ENCODE data around the gene OLFM2.

Gene OLFM2

DNA sequence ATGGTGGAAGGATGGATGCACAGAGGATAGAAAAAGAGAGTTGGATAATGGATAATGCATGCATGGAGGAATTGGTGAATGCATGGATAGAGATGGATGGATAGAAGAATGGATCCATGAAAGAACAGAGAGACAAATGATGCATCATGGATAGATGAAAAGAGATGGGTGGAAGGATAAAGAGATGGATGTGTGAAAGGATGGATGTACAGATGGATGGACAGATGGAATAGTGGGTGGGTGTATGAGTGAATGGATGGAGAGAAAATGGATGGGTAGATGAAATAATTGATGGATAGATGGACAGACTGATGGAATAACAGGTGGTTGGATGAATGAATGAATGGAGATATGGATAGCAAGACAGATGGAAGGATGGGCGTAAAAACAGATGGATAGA, 25.7 kb downstream of the OLFM2 start:
- DNase-seq (ENCODE audit: low read depth in 1 of 2, low spot score in 1 of 2), result no peak

DNA sequence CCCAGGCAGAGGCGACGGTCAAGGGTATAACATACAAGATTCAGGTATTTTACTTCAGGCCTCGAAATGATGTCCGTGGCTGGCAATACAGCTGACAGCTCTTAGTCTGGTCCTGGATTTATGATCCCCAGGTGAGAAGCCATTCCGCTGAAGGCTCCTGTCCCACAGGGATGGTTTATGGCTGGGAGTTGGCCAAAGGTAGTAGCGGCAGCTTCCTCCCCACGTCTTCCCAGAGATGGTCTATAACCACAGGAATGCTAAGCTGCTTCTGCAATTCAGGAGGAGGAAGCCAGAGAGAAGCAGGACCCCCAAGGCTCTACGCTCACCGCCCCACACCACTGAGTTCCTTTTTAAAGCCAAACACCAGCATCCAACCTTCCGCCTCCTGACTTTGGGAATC, 27.1 kb downstream of the OLFM2 start:
- DNase-seq (ENCODE audit: low read depth in 1 of 2, low spot score in 1 of 2), result no peak

DNA sequence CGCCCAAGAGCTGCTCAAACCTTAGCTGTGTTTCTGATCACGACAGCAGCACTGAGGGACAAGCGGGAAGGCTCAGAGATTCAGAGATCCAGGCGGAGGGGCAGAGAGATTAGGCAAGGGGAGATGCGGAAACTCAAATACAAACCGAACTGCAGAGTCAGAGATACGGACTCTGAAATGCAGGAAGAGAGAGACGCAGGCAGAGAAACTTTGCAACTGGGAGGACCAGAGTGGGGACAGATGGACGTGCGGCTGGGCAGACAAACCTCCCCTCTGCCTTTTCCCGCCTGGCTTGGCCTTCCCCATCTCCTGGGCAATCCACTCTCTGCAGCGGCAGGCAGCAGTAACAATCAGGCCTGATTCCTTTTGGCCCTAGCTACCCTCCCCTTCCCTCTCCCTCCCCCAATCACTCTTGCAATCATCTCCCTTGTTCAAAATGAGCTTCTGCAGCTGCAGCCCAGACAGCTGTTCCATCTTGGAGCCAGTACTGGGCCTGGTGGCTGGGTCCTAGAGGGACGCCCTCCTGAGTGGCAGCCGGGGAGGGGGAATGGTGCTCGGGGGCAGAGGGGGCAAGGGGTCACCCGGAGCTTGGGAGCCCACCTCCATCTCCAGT, 29.7 kb downstream of the OLFM2 start:
- DNase-seq (ENCODE audit: low read depth in 1 of 2, low spot score in 1 of 2), result no peak

DNA sequence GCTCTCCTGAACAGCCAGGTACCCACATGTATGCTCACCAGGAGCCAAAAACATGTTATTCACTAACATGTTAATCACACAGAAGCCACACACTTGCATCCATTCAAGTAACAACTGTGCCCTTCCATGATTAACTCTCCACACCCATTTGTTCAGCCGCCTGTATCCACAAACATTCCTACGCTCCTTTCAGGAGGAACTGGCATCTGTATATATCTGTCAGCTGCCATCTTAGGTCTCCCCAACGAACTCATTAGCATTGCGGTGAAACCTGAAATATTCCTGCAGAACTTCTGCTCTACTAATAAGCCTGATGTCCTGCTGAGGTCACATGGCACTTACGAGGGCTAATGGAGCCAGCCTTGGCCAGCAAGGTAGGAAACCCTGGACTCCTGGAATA, 33.0 kb downstream of the OLFM2 start:
- no peak for DNase-seq (ENCODE audit: low read depth in 1 of 2, low spot score in 1 of 2)

DNA sequence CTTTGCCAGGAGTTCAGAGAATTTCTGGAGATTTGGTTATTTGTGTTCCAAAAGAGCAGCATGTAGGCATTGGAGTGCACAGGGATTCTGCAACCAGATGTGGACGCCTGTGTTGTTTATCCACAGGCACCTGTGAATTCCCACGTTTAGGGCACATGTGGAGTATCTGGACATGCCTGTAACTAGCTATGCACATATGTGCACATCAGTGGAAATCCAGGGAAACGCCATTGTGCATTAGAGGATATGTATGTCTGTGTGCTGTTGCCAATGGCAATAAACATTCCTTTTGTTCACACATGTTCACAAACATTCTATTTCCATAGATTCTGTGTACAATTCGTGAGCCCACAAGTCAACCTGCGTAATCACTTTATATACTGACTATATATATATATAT, 34.7 kb downstream of the OLFM2 start:
- DNase-seq (ENCODE audit: low read depth in 1 of 2, low spot score in 1 of 2), result no peak

DNA sequence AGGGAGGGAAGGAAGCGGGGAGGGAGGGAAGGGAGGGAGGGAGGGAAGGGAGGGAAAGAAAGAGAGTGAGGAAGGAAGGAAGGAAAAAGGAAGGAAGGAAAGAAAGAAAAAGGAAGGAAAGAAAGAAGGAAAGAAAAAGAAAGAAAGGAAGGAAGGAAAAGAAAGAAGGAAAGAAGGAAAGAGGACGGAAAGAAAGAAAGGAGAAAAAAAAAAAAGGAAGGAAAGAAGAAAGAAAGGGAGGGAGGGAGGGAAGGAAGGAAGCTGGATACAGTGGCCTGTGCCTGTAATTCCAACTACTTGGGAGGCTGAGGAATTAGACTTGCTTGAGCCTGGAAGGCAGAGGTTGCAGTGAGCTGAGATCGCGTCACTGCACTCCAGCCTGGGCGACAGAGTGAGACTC, 35.3 kb downstream of the OLFM2 start:
- DNase-seq (ENCODE audit: low read depth in 1 of 2, low spot score in 1 of 2), result no peak

DNA sequence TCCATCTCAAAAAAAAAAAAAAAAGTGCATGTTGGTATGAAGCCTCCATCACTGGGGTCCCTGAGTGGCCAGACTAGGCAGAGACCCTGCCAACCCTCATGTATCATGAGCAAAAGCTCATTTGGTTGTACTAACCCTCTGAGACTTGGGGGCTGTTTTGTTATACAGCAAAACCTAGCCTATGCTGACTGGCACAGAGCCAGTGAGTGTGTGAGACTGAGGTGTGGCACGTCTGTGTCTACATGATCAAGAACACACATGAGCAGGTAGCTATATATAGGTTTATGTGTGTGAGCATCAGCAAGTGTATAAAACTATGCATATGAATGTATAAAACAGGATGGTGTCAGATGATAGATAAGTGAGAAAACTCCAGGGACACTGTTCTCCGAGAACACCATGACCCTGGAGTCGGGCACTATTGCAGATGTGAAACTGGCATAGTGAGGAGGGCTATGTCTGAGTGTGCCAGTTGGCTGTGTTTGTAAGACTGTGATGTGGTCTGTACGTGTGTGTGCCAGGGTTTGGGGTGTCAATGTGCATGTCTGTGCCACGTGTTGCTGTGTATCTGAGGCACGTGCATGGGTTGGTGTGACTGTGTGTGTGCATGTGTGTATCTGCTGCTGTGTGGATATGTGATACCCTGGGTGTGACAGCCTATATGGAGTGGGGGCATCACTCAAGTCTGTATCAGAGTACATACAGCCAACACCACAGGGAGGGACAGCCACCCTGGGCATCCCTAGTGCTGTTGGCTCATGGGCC, 44.5 kb downstream of the OLFM2 start:
- no peak for DNase-seq (ENCODE audit: low read depth in 1 of 2, low spot score in 1 of 2)

DNA sequence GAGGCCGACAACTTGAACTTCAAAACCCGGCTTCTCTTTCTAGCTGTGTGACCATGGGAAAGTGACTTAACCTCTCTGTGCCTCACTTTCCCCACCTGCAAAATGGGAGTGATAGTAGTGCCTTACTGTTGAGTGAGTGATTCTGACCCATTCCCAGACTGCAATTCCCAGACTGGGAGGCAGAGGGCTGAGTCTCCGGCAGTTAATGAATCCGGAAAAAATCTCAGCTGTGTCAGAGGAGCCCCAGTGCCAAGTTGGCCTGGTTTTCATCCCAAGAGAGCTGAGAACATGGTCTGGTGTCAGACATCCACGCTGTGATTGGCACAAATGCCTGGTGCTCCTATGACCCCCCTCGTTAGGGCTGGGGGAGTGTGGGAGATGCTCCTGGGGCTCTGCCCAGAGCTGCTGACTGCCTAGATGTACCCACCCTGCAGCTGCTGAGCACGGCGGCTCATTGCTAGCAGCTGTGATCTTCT, 51.2 kb downstream of the OLFM2 start:
- no peak for DNase-seq (ENCODE audit: low read depth in 1 of 2, low spot score in 1 of 2)

DNA sequence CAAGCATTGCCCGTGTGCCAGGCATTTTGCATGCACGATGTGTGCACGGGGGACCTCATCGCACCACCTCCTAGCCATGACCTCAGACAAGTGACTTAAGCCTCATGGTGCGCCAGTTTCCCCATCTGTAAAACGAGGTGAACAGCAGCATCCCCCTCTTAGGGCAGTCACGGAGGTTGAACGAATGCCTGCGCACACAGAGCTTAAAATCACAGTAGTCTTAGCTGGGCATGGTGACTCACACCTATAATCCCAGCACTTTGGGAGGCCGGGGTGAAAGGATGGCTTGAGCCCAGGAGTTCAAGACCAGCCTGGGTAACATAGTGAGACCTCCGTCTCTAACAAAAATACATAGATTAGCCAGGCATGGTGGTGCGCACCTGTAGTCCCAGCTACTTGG, 52.6 kb downstream of the OLFM2 start:
- DNase-seq (ENCODE audit: low read depth in 1 of 2, low spot score in 1 of 2), result no peak

DNA sequence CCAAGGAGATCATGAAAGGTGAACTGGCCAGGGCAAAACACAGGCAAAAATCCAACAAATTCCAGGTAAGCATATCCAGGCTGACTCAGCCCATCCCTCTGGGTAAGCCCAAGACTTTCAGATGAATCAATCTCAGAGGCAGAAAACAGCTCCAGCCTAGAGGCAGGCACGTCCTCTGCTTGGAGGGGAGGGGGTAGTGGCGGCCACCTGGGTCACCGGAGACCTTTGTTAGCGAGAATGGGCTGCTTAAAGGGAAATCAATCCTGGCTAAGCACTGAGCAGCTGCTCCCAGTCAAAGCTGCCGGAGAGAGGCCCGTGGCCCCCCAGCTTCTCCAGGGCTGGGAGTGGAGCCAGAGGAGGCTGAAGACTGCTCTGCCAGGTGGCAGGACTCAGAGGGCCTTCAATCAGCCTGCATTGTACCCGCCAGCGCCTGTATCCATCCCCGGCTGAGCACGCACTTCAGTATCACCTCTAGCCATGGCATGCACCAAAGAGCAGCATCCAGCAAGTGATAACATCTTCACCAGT, 53.0 kb downstream of the OLFM2 start:
- DNase-seq (ENCODE audit: low read depth in 1 of 2, low spot score in 1 of 2), result no peak

DNA sequence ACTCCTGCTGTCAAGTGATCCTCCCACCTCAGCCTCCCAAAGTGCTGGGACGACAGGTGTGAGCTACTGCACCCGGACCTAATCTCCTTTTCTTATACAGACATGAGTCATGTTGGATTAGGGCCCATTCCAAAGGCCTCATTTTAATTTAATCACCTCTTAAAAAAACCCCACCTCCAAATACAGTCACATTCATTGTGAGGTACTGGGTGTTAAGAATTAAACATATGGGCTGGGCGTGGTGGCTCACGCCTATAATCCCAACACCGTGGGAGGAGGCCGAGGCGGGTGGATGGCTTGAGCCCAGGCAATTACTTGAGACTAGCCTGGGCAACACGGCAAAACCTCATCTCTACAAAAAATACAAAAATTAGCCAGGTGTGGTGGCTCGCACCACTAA, 54.6 kb downstream of the OLFM2 start:
- DNase-seq (ENCODE audit: low read depth in 1 of 2, low spot score in 1 of 2), result no peak

DNA sequence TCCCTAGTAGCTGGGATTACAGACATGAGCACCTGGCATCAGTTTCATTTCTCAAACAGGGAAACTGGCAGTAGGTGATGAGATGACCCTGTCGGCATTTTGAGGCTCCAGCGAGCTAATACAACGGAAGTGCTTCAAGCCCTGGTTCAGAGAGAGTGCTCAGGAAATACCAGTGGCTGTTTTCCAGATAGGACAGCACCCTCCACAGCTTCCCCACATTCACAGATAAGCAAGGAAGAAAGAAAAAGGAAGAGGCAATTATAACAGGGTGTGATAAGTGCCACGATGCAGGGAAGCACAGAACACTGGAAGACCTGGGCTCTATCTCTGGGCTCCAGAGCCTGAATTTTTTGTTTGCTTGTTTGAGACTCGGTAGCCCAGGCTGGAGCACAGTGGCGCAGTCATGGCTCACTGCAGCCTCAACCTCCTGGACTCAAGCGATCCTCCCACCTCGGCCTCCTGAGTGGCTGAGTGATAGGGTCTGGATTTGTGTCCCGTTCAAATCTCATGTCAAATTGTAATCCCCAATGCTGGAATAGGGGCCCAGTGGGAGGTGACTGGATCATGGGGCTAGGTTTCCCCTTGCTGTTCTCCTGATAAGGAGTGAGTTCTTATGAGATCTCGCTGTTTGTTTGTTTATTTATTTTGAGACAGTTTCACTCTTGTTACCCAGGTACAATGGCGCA, 57.7 kb downstream of the OLFM2 start:
- no peak for DNase-seq (ENCODE audit: low read depth in 1 of 2, low spot score in 1 of 2)

DNA sequence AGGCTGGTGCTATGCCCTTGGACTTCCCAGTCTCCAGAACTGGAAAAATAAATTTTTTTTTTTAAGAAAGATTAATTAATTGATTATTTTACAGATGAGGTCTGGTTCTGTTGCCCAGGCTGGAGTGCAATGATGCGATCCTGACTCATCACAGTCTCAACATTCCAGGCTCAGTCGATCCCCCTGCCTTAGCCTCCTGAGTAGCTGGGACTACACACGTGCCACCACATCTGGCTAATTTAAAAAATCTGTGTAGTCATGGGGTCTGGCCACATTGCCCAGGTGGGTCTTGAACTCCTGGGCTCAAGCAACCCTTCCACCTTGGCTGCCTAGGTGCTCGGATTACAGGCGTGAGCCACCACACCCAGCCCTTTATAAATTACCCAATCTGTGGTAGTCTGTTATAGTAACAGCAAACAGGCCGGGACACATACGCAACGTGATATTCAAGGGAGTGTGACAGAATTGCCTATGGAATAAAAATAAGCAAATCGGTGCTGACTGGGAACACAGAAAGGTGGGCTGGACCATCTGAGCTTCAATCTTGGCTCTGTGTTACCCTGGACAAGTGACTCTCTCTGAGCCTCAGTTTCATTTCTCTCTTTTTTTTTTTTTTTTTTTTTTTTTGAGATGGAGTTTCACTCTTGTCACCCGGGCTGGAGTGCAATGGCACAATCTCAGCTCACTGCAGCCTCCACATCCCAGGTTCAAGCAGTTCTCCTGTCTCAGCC, 58.4 kb downstream of the OLFM2 start:
- no peak for DNase-seq (ENCODE audit: low read depth in 1 of 2, low spot score in 1 of 2)

DNA sequence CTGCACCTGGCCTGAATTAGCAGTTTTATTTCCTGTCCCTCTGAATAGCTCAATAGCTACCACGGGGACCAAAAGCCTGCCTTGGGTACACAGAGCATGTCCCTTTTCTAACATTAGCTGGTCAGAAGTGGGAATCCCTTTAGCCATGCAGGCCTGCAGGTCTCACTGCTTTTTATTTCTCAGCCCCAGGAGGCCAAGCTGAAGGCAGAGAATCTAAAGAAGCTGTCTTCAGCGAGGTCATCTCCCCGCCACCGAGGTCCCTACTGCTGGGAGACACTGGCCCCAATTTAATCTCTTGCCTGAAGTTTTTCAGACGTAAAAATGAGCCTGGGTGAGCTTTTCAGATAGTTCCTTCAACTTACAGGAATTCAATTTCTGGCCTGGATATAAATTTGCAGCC, 60.5 kb downstream of the OLFM2 start:
- DNase-seq (ENCODE audit: low read depth in 1 of 2, low spot score in 1 of 2), result no peak

DNA sequence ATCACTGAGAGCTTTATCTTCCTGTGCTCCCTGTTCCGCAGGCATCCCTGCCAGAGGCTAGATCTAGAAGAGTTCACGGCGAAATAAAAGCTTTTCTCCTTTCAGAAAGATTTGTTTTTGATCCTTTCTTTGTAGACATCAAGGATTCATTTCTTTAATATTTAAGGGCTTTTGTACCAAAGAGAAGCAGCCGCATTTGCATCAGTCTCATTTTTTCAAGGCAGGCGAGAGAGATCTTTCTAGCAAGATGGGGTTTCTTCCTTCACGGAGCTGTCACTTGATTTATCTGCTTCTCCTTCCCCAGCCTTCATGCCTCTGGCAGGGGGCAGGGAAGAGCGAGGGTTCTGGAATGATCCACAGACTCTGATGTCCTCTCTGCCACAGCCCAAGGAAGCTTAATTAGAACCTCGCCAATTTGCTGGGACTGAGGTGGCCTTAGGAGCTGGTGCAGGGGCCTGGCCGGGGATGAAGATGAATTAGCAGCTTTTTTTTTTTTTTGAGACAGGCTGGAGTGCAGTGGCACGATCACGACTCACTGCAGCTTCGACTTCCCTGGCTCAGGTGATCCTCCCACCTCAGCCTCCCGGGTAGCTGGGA, 61.2 kb downstream of the OLFM2 start:
- no peak for DNase-seq (ENCODE audit: low read depth in 1 of 2, low spot score in 1 of 2)

DNA sequence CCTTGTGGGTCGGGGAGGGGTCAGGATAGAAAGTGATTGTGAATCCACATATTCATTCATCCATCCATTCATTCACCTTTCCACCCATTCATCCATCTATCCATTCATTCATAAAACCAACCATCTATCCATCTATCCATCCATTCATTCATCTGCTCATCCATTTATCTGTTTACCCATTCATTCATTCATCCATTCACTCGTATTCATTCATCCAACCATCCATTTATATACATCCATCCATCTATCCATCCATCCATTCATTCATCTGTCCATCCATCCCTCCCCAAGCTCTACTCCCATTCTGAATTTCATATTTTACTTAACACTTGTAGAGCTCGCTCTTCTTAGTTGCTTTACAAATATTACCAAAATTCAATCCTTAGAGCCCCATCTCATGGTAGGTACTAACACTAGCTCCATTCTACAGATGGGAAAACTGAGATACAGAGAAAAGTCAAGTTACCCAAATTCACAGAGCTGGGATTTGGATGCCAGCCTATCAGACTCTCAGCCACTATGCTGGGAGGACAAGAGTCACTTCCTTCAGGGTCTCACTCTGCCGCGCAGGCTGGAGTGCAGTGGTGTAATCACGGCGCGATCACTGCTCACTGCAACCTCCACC, 63.6 kb downstream of the OLFM2 start:
- no peak for DNase-seq (ENCODE audit: low read depth in 1 of 2, low spot score in 1 of 2)

DNA sequence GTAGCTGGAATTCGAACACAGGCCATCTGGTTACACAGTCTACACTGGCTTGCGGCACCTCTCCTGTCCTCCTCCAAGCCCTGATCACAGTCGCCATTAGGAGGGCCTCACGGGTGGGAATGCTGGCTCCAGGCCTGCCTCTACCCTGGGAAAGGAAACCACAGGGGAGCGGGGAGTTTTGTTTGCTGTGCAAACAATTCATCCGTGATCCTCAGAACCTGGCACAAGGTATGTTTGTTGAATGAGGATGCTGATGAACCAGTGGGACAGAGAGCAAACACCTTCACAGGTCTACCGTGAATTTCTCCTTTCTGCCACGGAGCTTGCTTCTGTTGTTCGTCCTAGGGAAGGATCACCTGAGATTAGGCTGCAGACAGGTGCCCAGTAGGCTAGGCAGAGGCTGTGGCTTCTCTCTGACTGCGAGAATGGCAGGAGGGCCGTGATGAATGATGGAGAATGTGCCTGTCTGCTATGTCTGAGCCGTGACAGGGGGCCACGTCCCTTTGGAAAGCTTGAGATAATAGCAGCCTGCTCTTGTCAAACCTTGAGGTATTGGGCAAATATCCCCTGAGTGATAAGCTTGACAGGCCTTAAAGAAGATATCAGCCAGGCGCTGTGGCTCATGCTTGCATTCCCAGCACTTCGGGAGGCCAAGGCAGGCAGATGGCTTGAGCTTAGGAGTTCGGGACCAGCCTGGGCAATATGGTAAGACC, 64.5 kb downstream of the OLFM2 start:
- DNase-seq (ENCODE audit: low read depth in 1 of 2, low spot score in 1 of 2), result no peak

DNA sequence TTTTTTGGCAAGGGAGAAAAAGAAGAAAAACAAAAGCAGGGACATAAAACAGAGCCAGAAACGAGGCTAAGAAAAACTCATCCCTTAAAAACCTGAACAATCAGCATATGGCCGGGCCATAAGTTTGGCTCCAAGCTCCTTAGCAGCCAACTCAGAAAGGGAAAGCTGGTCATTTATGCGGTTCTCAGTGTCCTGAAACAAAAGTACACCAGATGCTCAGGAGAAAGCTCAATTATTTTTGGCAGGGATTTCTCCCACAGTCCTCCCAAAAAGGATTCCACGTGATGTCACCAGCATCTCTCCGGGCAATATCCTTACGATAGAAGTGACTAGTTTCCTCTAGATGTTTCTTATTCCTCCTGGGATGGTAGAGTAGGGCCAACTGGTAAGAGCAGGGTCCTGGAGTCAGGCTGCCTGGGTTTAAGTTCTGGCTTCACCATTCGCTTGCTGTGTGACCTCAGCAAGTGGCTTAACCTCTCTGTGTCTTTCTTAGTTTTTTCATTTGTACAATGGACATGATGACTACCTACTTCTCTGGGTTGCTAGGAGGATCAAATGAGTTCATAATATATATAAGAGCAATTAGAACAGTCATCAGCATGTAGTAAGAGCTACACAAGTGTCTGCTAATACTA, 67.2 kb downstream of the OLFM2 start:
- no peak for DNase-seq (ENCODE audit: low read depth in 1 of 2, low spot score in 1 of 2)

DNA sequence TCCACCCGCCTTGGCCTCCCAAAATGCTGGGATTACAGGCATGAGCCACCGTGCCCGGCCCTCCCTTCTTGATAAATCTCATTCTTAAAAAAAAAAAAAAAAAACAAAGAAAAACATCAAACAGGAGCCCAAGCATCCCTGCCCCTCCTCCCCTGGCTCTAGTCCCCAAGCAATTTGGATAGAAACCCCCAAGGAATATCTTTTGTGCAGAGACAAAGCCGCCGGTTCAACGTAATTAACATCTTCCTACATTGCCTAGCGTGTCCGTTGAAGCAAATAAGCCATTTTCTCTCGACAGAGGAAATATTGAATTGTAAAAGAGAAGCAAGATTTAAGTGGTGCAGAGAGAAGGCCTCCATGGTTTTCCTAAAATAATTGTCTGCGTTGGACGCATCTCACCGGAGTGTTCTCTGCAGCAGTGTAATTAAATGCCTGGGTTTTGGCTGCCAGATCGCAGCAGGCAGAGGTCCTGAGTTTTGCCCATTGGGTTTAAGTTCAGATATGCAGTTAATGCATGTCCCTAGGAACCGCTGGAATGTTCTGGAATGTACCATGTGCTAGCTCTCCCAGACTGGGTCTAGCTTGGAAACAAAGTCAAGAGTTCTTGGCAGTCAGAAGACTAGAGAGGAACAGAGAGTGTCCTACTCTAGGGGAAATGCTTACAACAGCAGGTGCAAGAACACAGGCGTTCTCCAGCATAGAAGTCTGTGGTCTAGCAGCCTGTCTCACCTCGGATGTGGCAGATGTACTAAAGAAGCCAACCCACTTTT, 70.4 kb downstream of the OLFM2 start:
- DNase-seq (ENCODE audit: low read depth in 1 of 2, low spot score in 1 of 2), result no peak
